Mesenchymal stem cell (in vitro differentiated cells and primary cell): Measurements from ENCODE around the gene MED13L.

Experiments used
- DNase-seq: peaks from one replicate; pipeline ENCODE4 v3.0.0-alpha.2; 2013
- H2AFZ ChIP-seq: one replicate; pipeline ENCODE4 v1.6.1; 2013; ENCODE audit warnings: low read depth, mild to moderate bottlenecking, control low read depth, inconsistent platforms, low read length, moderate library complexity
- H2AK5ac ChIP-seq: 2 replicates; pipeline ENCODE4 v1.6.1; 2013; ENCODE audit warnings: low read length, moderate library complexity, mild to moderate bottlenecking, inconsistent platforms; ENCODE audit not compliant: severe bottlenecking
- H2BK120ac ChIP-seq: one replicate; pipeline ENCODE4 v1.6.1; 2013; ENCODE audit warnings: low read depth, mild to moderate bottlenecking, inconsistent platforms, low read length, moderate library complexity
- H2BK12ac ChIP-seq, 2 experiments: one replicate each; pipeline ENCODE4 v1.6.1; 2013; ENCODE audit warnings: inconsistent platforms in 2 of 2, low read length in 2 of 2, mild to moderate bottlenecking in 2 of 2, moderate library complexity in 2 of 2, control low read depth in 1 of 2
- H2BK15ac ChIP-seq: one replicate; pipeline ENCODE4 v1.6.1; 2013; ENCODE audit warnings: mild to moderate bottlenecking, low read depth, inconsistent platforms; ENCODE audit not compliant: poor library complexity, severe bottlenecking
- H2BK5ac ChIP-seq: 2 replicates; pipeline ENCODE4 v1.6.1; 2013; ENCODE audit warnings: low read depth, mild to moderate bottlenecking, low read length, control low read depth, inconsistent platforms; ENCODE audit not compliant: poor library complexity, severe bottlenecking
- H3K14ac ChIP-seq, 2 experiments: one replicate each; pipeline ENCODE4 v1.6.1; 2013; ENCODE audit warnings: inconsistent platforms in 2 of 2, low read length in 2 of 2, control low read depth in 1 of 2, mild to moderate bottlenecking in 1 of 2, moderate library complexity in 1 of 2
- H3K18ac ChIP-seq, 2 experiments: one replicate each; pipeline ENCODE4 v1.6.1; 2013; ENCODE audit warnings: inconsistent platforms in 2 of 2, low read length in 2 of 2, control low read depth in 1 of 2, low read depth in 1 of 2, mild to moderate bottlenecking in 1 of 2
- H3K23ac ChIP-seq, 2 experiments: one replicate each; pipeline ENCODE4 v1.6.1; 2013; ENCODE audit warnings: inconsistent platforms in 2 of 2, low read length in 2 of 2, mild to moderate bottlenecking in 2 of 2, moderate library complexity in 2 of 2, control low read depth in 1 of 2
- H3K27ac ChIP-seq: 2 replicates; pipeline ENCODE4 v1.5.1; 2013; ENCODE audit warnings: mild to moderate bottlenecking, moderate library complexity, low read length, control low read depth, inconsistent platforms; ENCODE audit not compliant: poor library complexity, severe bottlenecking
- H3K27me3 ChIP-seq, 2 experiments: 2 replicates each; pipeline versions ENCODE4 v1.6.1 to v1.7.0; 2013; ENCODE audit warnings: low read length in 2 of 2, mild to moderate bottlenecking in 2 of 2, moderate library complexity in 2 of 2, control low read depth in 1 of 2, inconsistent platforms in 1 of 2; ENCODE audit not compliant: control insufficient read depth in 1 of 2, insufficient read depth in 1 of 2
- H3K36me3 ChIP-seq, 2 experiments: 2 replicates each; pipeline versions ENCODE4 v1.6.1 to v1.7.0; 2013; ENCODE audit warnings: low read length in 2 of 2, control low read depth in 1 of 2, inconsistent platforms in 1 of 2, low read depth in 1 of 2, mild to moderate bottlenecking in 1 of 2; ENCODE audit not compliant: insufficient read depth in 2 of 2, control insufficient read depth in 1 of 2
- H3K4ac ChIP-seq, 2 experiments: one replicate each; pipeline ENCODE4 v1.6.1; 2013; ENCODE audit warnings: inconsistent platforms in 2 of 2, low read length in 2 of 2, mild to moderate bottlenecking in 2 of 2, moderate library complexity in 2 of 2, control low read depth in 1 of 2, low read depth in 1 of 2
- H3K4me1 ChIP-seq: 2 replicates; pipeline ENCODE4 v1.6.1; 2013; ENCODE audit warnings: low read depth, low read length, control low read depth; ENCODE audit not compliant: control insufficient read depth, insufficient read depth
- H3K4me2 ChIP-seq: 2 replicates; pipeline ENCODE4 v1.6.1; 2013; ENCODE audit warnings: low read length, mild to moderate bottlenecking, inconsistent platforms; ENCODE audit not compliant: poor library complexity, severe bottlenecking
- H3K4me3 ChIP-seq, 2 experiments: 2 replicates each; pipeline versions ENCODE4 v1.5.1 to v1.7.0; 2013; ENCODE audit warnings: low read length in 2 of 2, mild to moderate bottlenecking in 2 of 2, control low read depth in 1 of 2, low read depth in 1 of 2; ENCODE audit not compliant: insufficient read depth in 1 of 2
- H3K79me1 ChIP-seq: replicated peaks from 2 replicates; pipeline ENCODE4 v1.6.1; 2013; ENCODE audit warnings: mild to moderate bottlenecking, control low read depth, low read length, inconsistent platforms; ENCODE audit not compliant: poor library complexity, severe bottlenecking
- H3K9ac ChIP-seq: 2 replicates; pipeline ENCODE4 v1.7.0; 2013; ENCODE audit warnings: mild to moderate bottlenecking, low read length, moderate library complexity
- H3K9me3 ChIP-seq: 2 replicates; pipeline ENCODE4 v1.7.0; 2013; ENCODE audit warnings: mild to moderate bottlenecking, low read length; ENCODE audit not compliant: control insufficient read depth
- H4K8ac ChIP-seq: one replicate; pipeline ENCODE4 v1.6.1; 2013; ENCODE audit warnings: inconsistent platforms, mild to moderate bottlenecking, low read length, moderate library complexity
- H4K91ac ChIP-seq: one replicate; pipeline ENCODE4 v1.6.1; 2013; ENCODE audit warnings: mild to moderate bottlenecking, low read length, inconsistent platforms
- WGBS: methylation state at CpG from one replicate; pipeline ENCODE4 v1.1.7; 2013; ENCODE audit warnings: mixed read lengths; 5-methylcytosine and 5-hydroxymethylcytosine counted together

Gene MED13L

GRCh38 chr12:115949675-115950074 lies 327.8 kb downstream of the MED13L start:
- Histone ChIP-seq H2BK120ac (no peak overlapping the region), H3K4ac (no peak overlapping the region), H3K27me3 (no peaks in the 10 kb centered on the region), H2AK5ac (no peak overlapping the region), H3K14ac (no peak overlapping the region), H3K27ac (no peak overlapping the region), H2BK15ac (no peak overlapping the region), H4K91ac (no peak overlapping the region), H3K9me3 (no peaks in the 10 kb centered on the region), H3K18ac (no peak overlapping the region), H3K9ac (no peak overlapping the region), H2AFZ (no peak overlapping the region), H2BK5ac (no peak overlapping the region), H3K79me1 (no peaks in the 10 kb centered on the region), H2BK12ac (no peak overlapping the region), H3K4me1 (no peaks in the 10 kb centered on the region), H4K8ac (no peak overlapping the region), H3K4me3 (no peak overlapping the region), H3K23ac (no peak overlapping the region), H3K4me2 (no peak overlapping the region), H3K36me3 (peaks cover 11 to 16% of the 10 kb centered on the region in 2 experiments)
- WGBS, result 83% methylated on average over 8 of the region's 8 CpGs
- DNase-seq, result no peak

GRCh38 chr12:115947696-115948062 lies 329.8 kb downstream of the MED13L start:
- no peaks in the 10 kb centered on the region for H3K4me1 ChIP-seq
- no peak overlapping the region for H4K8ac ChIP-seq
- H3K27ac ChIP-seq, result no peak overlapping the region
- no peak overlapping the region for H2AFZ ChIP-seq
- WGBS, result 80% methylated on average over 12 of the region's 12 CpGs
- H3K4ac ChIP-seq, result no peak overlapping the region
- H2BK12ac ChIP-seq, result no peak overlapping the region
- no peak overlapping the region for H3K4me3 ChIP-seq
- no peak overlapping the region for H3K4me2 ChIP-seq
- no peak overlapping the region for H3K14ac ChIP-seq
- no peak overlapping the region for H4K91ac ChIP-seq
- H2BK120ac ChIP-seq, result no peak overlapping the region
- no peaks in the 10 kb centered on the region for H3K9me3 ChIP-seq
- H3K23ac ChIP-seq, result no peak overlapping the region
- no peaks in the 10 kb centered on the region for H3K79me1 ChIP-seq
- no peak for DNase-seq
- H2BK5ac ChIP-seq, result no peak overlapping the region
- peaks cover 11 to 16% of the 10 kb centered on the region in 2 experiments for H3K36me3 ChIP-seq
- H2BK15ac ChIP-seq, result no peak overlapping the region
- H3K9ac ChIP-seq, result no peak overlapping the region
- no peak overlapping the region for H3K18ac ChIP-seq
- no peak overlapping the region for H2AK5ac ChIP-seq
- no peaks in the 10 kb centered on the region for H3K27me3 ChIP-seq

- no peak overlapping the region for H4K8ac ChIP-seq
- no peak overlapping the region for H3K4ac ChIP-seq
- no peaks in the 10 kb centered on the region for H3K4me1 ChIP-seq
- no peak overlapping the region for H3K4me3 ChIP-seq
- DNase-seq, result no peak
- no peaks in the 10 kb centered on the region for H3K27me3 ChIP-seq
- H2BK15ac ChIP-seq, result no peak overlapping the region
- no peak overlapping the region for H3K23ac ChIP-seq
- H3K36me3 ChIP-seq, result peaks cover 11 to 12% of the 10 kb centered on the region in 2 experiments
- no peak overlapping the region for H3K14ac ChIP-seq
- WGBS, result 83% methylated on average over 17 of the region's 19 CpGs
- no peak overlapping the region for H4K91ac ChIP-seq
- H2BK120ac ChIP-seq, result no peak overlapping the region
- no peaks in the 10 kb centered on the region for H3K79me1 ChIP-seq
- no peak overlapping the region for H2BK12ac ChIP-seq
- H2BK5ac ChIP-seq, result no peak overlapping the region
- H3K9me3 ChIP-seq, result no peaks in the 10 kb centered on the region
- H3K4me2 ChIP-seq, result no peak overlapping the region
- H2AFZ ChIP-seq, result no peak overlapping the region
- no peak overlapping the region for H3K18ac ChIP-seq
- H3K9ac ChIP-seq, result no peak overlapping the region
- no peak overlapping the region for H3K27ac ChIP-seq
- H2AK5ac ChIP-seq, result no peak overlapping the region
Measured at GRCh38 chr12:115946867-115947695, 330.4 kb downstream of the MED13L start.

- Histone ChIP-seq H2BK120ac (no peak overlapping the region), H3K18ac (no peak overlapping the region), H2AFZ (no peak overlapping the region), H3K27me3 (no peaks in the 10 kb centered on the region), H4K91ac (no peak overlapping the region), H3K4me3 (no peak overlapping the region), H3K79me1 (no peaks in the 10 kb centered on the region), H2BK5ac (no peak overlapping the region), H3K14ac (no peak overlapping the region), H3K9me3 (no peaks in the 10 kb centered on the region), H3K23ac (no peak overlapping the region), H3K36me3 (peaks cover 10 to 12% of the 10 kb centered on the region in 2 experiments), H2BK12ac (no peak overlapping the region), H2BK15ac (no peak overlapping the region), H3K4me2 (no peak overlapping the region), H2AK5ac (no peak overlapping the region), H3K9ac (no peak overlapping the region), H3K4me1 (peaks cover 2% of the 10 kb centered on the region), H3K27ac (no peak overlapping the region), H4K8ac (peak overlapping the region; percentile 4), H3K4ac (no peak overlapping the region)
- WGBS, result 95% methylated on average over 6 of the region's 6 CpGs
- DNase-seq, result no peak
Measured at GRCh38 chr12:115946092-115946491, 331.4 kb downstream of the MED13L start.
